A549 (cell line): ENCODE data around the gene RPS6KA2. TPM values are rescaled to one million over a fixed set of nuclear protein-coding genes. Genes with fewer than 3 reads are reported as not detected.

ENCODE experiments used
- ATAC-seq, 2 experiments: fragments of 200-7000 bp in 1 of 2; fragments of >200 bp in 1 of 2; cut with Nextera tagmentation in 1 of 2; cut with Tn5 transposase in 1 of 2; 3 replicates each; pipeline versions ENCODE4 v1.8.0 to v1.9.1; 2018 to 2020; ENCODE audit warnings: mild to moderate bottlenecking in 1 of 2, moderate library complexity in 1 of 2
- CTCF ChIA-PET: fragments of 300-600 bp; sonication (Branson Sonifier 250); formaldehyde crosslinking; extraction: SDS; loops from one replicate; lab custom pipeline; 2021; ENCODE audit warnings: antibody characterized with exemption, inconsistent platforms; lab: Yijun Ruan, JAX
- POLR2A ChIA-PET: fragments of 350-600 bp; formaldehyde crosslinking; extraction: SDS; loops from one replicate; lab custom pipeline; 2021; ENCODE audit warnings: antibody characterized with exemption, inconsistent platforms; lab: Yijun Ruan, JAX
- DNase-seq, 2 experiments: peaks; one replicate each; pipeline versions ENCODE4 v3.0.0 to v3.0.0-alpha.2; 2011 to 2016; ENCODE audit warnings: low read depth in 1 of 2, low spot score in 1 of 2
- FAIRE-seq: peaks from 2 replicates; lab custom pipeline; 2011; peaks lifted over from hg19 to GRCh38; lab: Jason Lieb, UNC
- H3K27ac ChIP-seq, 2 experiments: fragments of >200 bp; sonication (Bioruptor Twin); formaldehyde crosslinking; 3 replicates each; pipeline ENCODE4 v1.5.1; 2016 to 2017
- H3K4me1 ChIP-seq: fragments of >200 bp; sonication (Bioruptor Twin); formaldehyde crosslinking; 3 replicates; pipeline ENCODE4 v1.6.1; 2016
- H3K4me2 ChIP-seq: fragments of >200 bp; sonication (Bioruptor Twin); formaldehyde crosslinking; 3 replicates; pipeline ENCODE4 v1.6.1; 2016
- H3K4me3 ChIP-seq: fragments of >200 bp; sonication (Bioruptor Twin); formaldehyde crosslinking; 3 replicates; pipeline ENCODE4 v1.5.1; 2016
- H3K9me3 ChIP-seq: fragments of >200 bp; sonication (Bioruptor Twin); formaldehyde crosslinking; 3 replicates; pipeline ENCODE4 v1.6.1; 2016
- E2F6 ChIP-seq: IDR thresholded peaks from 2 replicates; pipeline ENCODE4 v1.6.1; 2012; ENCODE audit warnings: low read depth, borderline replicate concordance
- EHF ChIP-seq: fragments of 250-450 bp; sonication (Bioruptor Pico); IDR thresholded peaks from 2 replicates; pipeline ENCODE4 v1.5.0; 2020; ENCODE audit warnings: mild to moderate bottlenecking
- EHMT2 ChIP-seq: fragments of 200-600 bp; sonication (generic); IDR thresholded peaks from 2 replicates; pipeline ENCODE4 v1.6.1; 2016; ENCODE audit warnings: antibody characterized with exemption, low read depth, mild to moderate bottlenecking, moderate library complexity
- EP300 ChIP-seq, 2 experiments: fragments of >200 bp; sonication (Bioruptor Twin); formaldehyde crosslinking; IDR thresholded peaks; 2 replicates in 1 of 2; 3 replicates in 1 of 2; pipeline ENCODE4 v1.6.1; 2016 to 2017
- FOSL2 ChIP-seq, 2 experiments: fragments of 450-650 bp in 1 of 2; fragments of >200 bp in 1 of 2; sonication (Bioruptor Twin) in 1 of 2; formaldehyde crosslinking; IDR thresholded peaks; 2 replicates each; pipeline versions ENCODE4 v1.5.0 to v1.6.1; 2016 to 2020; ENCODE audit warnings: mild to moderate bottlenecking in 1 of 2, moderate library complexity in 1 of 2
- HDAC2 ChIP-seq: fragments of 200-600 bp; sonication (generic); IDR thresholded peaks from 2 replicates; pipeline ENCODE4 v1.6.1; 2016
- HEYL ChIP-seq: fragments of 250-450 bp; sonication (Bioruptor Pico); IDR thresholded peaks from 2 replicates; pipeline ENCODE4 v1.8.0; 2021; ENCODE audit warnings: mild to moderate bottlenecking, moderate library complexity
- HOXB5 ChIP-seq: fragments of 250-450 bp; sonication (Bioruptor Pico); IDR thresholded peaks from 2 replicates; pipeline ENCODE4 v1.5.0; 2020; ENCODE audit warnings: mild to moderate bottlenecking, moderate library complexity
- JUN ChIP-seq, 2 experiments: fragments of >200 bp; sonication (Bioruptor Twin); formaldehyde crosslinking; IDR thresholded peaks; 2 replicates in 1 of 2; 3 replicates in 1 of 2; pipeline ENCODE4 v1.6.1; 2016 to 2017
- JUNB ChIP-seq: fragments of >200 bp; sonication (Bioruptor Twin); formaldehyde crosslinking; IDR thresholded peaks from 2 replicates; pipeline ENCODE4 v1.6.1; 2016
- MAFK ChIP-seq: fragments of 450-650 bp; IDR thresholded peaks from 2 replicates; pipeline ENCODE4 v1.6.1; 2014; ENCODE audit not compliant: partially characterized antibody
- MAX ChIP-seq: IDR thresholded peaks from 2 replicates; pipeline ENCODE4 v1.6.1; 2012
- MYC ChIP-seq: IDR thresholded peaks from 2 replicates; pipeline ENCODE4 v1.6.1; 2012; ENCODE audit warnings: mild to moderate bottlenecking, inconsistent platforms, low read length, improper control_type of control experiment, borderline replicate concordance
- NR3C1 ChIP-seq: fragments of >200 bp; sonication (Bioruptor Twin); formaldehyde crosslinking; IDR thresholded peaks from 3 replicates; pipeline ENCODE4 v1.6.1; 2017
- PBX3 ChIP-seq: IDR thresholded peaks from 2 replicates; pipeline ENCODE4 v1.6.1; 2012
- PHF8 ChIP-seq: fragments of 200-600 bp; sonication (generic); IDR thresholded peaks from 2 replicates; pipeline ENCODE4 v1.6.1; 2016; ENCODE audit warnings: low read depth, mild to moderate bottlenecking, antibody characterized with exemption, moderate library complexity, borderline replicate concordance
- RARB ChIP-seq: fragments of 250-450 bp; sonication (Bioruptor Pico); IDR thresholded peaks from 2 replicates; pipeline ENCODE4 v1.8.0; 2021; ENCODE audit warnings: mild to moderate bottlenecking, moderate library complexity
- RFX5 ChIP-seq: fragments of 450-650 bp; IDR thresholded peaks from 2 replicates; pipeline ENCODE4 v1.7.1; 2014; ENCODE audit warnings: antibody characterized with exemption, mild to moderate bottlenecking, moderate library complexity
- RNF2 ChIP-seq: fragments of 200-600 bp; sonication (generic); IDR thresholded peaks from 2 replicates; pipeline ENCODE4 v1.6.1; 2016; ENCODE audit warnings: low read depth, mild to moderate bottlenecking, antibody characterized with exemption, moderate library complexity, borderline replicate concordance
- SMC3 ChIP-seq: fragments of >200 bp; sonication (Bioruptor Twin); formaldehyde crosslinking; IDR thresholded peaks from 3 replicates; pipeline ENCODE4 v1.6.1; 2018; ENCODE audit warnings: inconsistent platforms
- SREBF2 ChIP-seq: fragments of 450-650 bp; IDR thresholded peaks from 2 replicates; pipeline ENCODE4 v1.6.1; 2014; ENCODE audit warnings: mild to moderate bottlenecking, moderate library complexity
- USF2 ChIP-seq: fragments of 450-650 bp; IDR thresholded peaks from 2 replicates; pipeline ENCODE4 v1.6.1; 2014; ENCODE audit warnings: antibody characterized with exemption
- ZNF302 ChIP-seq: fragments of 250-450 bp; sonication (Bioruptor Pico); IDR thresholded peaks from 2 replicates; pipeline ENCODE4 v1.9.0; 2021; ENCODE audit warnings: inconsistent platforms, mild to moderate bottlenecking, moderate library complexity
- ZSCAN20 ChIP-seq: fragments of 250-450 bp; sonication (Bioruptor Pico); IDR thresholded peaks from 2 replicates; pipeline ENCODE4 v1.8.0; 2022; ENCODE audit warnings: mild to moderate bottlenecking, moderate library complexity
- WGBS: methylation state at CpG from one replicate; pipeline ENCODE4 v1.1.6; 2017; ENCODE audit errors: missing lambda C conversion rate; 5-methylcytosine and 5-hydroxymethylcytosine counted together
- polyA plus RNA-seq, 4 experiments: library from polyadenylated mRNA; depleted of rRNA in 3 of 4; stranded (reverse); fragments of >200 nt; fragmentation: RNase III in 1 of 4; extraction: RNeasy Plus Mini Kit Qiagen cat#74134 plus additional on column Dnase treatment in 1 of 4; gene quantifications; 2 replicates in 3 of 4; 3 replicates in 1 of 4; pipeline ENCODE4 v1.2.3, GENCODE V29; 2011 to 2017

The RPS6KA2 gene
- polyA plus RNA-seq, 2 of the 4 experiments (the other 2 are of a cell fraction) = 0.19 TPM; not detected in 1

- FAIRE-seq (no peak), DNase-seq (no peak), ATAC-seq (no peak)
- Histone ChIP-seq H3K4me1 (no peaks in the 10 kb centered on the region), H3K4me2 (no peak overlapping the region), H3K4me3 (no peak overlapping the region), H3K9me3 (no peaks in the 10 kb centered on the region), H3K27ac (no peak overlapping the region)
- ChIA-PET POLR2A (no interaction called here), CTCF (no interaction called here)
- WGBS = 14% methylated on average over 5 of the region's 5 CpGs
- no peak for TF ChIP-seq HEYL (CRISPR knock-in tag)
- no peak for TF ChIP-seq RARB
- no peak for TF ChIP-seq ZNF302 (CRISPR knock-in tag)
- TF ChIP-seq SREBF2 = no peak
- no peak for TF ChIP-seq HDAC2
- TF ChIP-seq E2F6 = no peak
- TF ChIP-seq PBX3 = no peak
- no peak for TF ChIP-seq USF2
- no peak for TF ChIP-seq HOXB5 (CRISPR knock-in tag)
- no peak for TF ChIP-seq EHMT2
- no peak for TF ChIP-seq MYC
- no peak for TF ChIP-seq PHF8
- TF ChIP-seq ZSCAN20 = no peak
- TF ChIP-seq NR3C1 = no peak
- TF ChIP-seq EHF (CRISPR knock-in tag) = no peak
- TF ChIP-seq RFX5 = no peak
- TF ChIP-seq MAFK = no peak
Observed at GRCh38 chr6:166415306-166415705, 211.7 kb downstream of the RPS6KA2 start.

GRCh38 chr6:166413491-166413951, 213.5 kb downstream of the RPS6KA2 start:
- DNase-seq (no peak), FAIRE-seq (no peak), ATAC-seq (no peak)
- no peak overlapping the region for H3K4me2 ChIP-seq
- 42% methylated on average over 16 of the region's 17 CpGs for WGBS
- TF ChIP-seq RNF2 (no peak), SMC3 (no peak), EP300 (IDR thresholded peaks at IDR 0.05) (no peak), ZNF302 (CRISPR knock-in tag) (no peak)
- H3K4me1 ChIP-seq = no peaks in the 10 kb centered on the region
- ChIA-PET POLR2A (no interaction called here), CTCF (interaction anchor here (1.2 kb wide), 1 partner anchor 13 kb away, joined by 3 read pairs; no protein-coding TSS in a partner anchor)
- H3K27ac ChIP-seq = no peak overlapping the region
- no peaks in the 10 kb centered on the region for H3K9me3 ChIP-seq
- no peak overlapping the region for H3K4me3 ChIP-seq

- peak; percentile 47 to 84; a peak in 3 of 6 replicates for ATAC-seq
- 29% methylated on average over 4 of the region's 13 CpGs for WGBS
- no peak for FAIRE-seq
- no peak for DNase-seq
- POLR2A ChIA-PET = no interaction called here
- Histone ChIP-seq H3K4me1 (no peaks in the 10 kb centered on the region), H3K9me3 (no peaks in the 10 kb centered on the region), H3K27ac (no peak overlapping the region), H3K4me3 (no peak overlapping the region), H3K4me2 (no peak overlapping the region)
- TF ChIP-seq JUNB = no peak
- no peak for TF ChIP-seq SMC3
- peak; percentile 21; the same call in 1 of the 2 replicates for TF ChIP-seq USF2
- TF ChIP-seq ZSCAN20 = no peak
- TF ChIP-seq FOSL2 (IDR thresholded peaks at IDR 0.05) = no peak
- no peak for TF ChIP-seq FOSL2 (CRISPR knock-in tag; IDR thresholded peaks at IDR 0.05)
- no peak for TF ChIP-seq JUN (IDR thresholded peaks at IDR 0.05)
- no peak for TF ChIP-seq MAX
- no peak for TF ChIP-seq PBX3
- CTCF ChIA-PET = no interaction called here
Observed at GRCh38 chr6:166412911-166413384, 214.1 kb downstream of the RPS6KA2 start.
